HG03354 (cell line): ENCODE results near the gene SLC16A6.
"Not testable (repeated sequence)": the region's sequence is repeated elsewhere in the genome, so short reads cannot be mapped to it uniquely, and the experiment has no call there.

Experiments used
- ATAC-seq: cut with Tn5 transposase; IDR thresholded peaks from one replicate; pipeline ENCODE4 v1.9.1; 2021; ENCODE audit warnings: mild to moderate bottlenecking; ENCODE audit not compliant: unreplicated experiment, poor library complexity, severe bottlenecking

Gene SLC16A6, protein sequence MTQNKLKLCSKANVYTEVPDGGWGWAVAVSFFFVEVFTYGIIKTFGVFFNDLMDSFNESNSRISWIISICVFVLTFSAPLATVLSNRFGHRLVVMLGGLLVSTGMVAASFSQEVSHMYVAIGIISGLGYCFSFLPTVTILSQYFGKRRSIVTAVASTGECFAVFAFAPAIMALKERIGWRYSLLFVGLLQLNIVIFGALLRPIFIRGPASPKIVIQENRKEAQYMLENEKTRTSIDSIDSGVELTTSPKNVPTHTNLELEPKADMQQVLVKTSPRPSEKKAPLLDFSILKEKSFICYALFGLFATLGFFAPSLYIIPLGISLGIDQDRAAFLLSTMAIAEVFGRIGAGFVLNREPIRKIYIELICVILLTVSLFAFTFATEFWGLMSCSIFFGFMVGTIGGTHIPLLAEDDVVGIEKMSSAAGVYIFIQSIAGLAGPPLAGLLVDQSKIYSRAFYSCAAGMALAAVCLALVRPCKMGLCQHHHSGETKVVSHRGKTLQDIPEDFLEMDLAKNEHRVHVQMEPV

DNA sequence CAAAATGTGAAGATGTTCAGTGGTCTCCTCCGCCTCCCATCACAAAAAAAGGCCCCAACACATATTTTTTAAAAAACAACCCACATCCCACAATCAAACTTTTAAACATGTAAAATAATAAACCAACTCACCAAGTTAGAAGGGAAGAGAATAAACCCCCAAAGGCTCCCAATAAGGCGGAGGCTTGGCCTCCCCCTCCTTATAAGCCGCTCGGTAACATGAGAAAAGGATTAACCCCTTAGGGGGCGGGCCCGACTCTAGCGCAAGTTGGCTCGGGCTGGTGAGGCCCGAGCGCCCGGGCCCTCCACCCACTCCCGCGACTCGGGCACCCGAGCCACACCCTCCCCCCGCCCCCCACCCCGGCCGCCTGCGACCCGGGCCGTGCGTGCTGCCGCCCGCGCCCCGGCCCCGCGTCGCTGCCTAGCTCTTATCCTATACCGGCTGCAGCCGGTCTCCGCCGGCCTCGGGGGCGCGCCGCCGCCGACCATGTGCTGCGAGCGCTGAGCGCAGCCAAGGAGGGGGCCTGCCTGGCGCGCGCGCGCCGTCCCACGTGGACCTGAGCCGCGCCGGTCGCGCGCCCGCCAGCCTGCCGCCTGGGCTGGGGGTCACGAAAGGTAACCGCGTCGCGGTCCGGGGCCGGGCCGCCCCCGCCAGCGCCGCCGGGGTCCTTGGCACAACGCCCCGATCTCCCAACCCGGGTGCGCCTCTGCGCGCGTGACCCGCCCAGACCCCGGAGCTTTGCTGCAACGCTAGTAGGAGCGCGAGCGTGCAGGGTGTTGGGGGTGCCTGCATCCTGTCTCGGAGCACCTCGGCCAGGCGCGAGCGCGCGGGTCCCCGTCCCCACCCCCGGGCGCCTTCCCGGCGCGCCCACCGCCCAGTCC is at the start of gene SLC16A6, which contains the start of gene ARSG:
TSS of gene SLC16A6 (minus strand) at position 173 of the 881 bp plus-strand sequence. CDS start 12,807 bp downstream, outside the sequence.
TSS of gene ARSG (plus strand) at position 541 of the 881 bp plus-strand sequence. CDS start 15,999 bp downstream, outside the sequence.
- peak; percentile 55 for ATAC-seq

DNA sequence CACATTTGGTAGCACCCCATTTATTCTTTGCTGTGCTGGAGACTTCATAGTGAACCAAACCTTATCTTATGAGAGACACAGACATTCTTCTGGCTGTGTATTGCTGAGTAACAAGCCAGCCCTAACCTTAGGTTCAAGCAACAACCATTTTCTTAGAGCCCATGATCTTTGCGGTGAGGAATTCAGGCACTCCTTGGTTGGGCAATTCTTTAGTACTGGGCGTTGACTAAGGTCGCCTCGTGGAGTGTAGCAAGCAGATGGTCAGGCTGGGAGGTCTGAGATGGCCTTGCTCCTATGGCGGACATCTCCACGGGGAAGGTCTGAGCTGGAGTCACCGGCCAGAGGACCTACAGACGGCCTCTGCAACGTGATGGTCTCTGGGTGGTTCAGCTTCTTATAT is 43.5 kb upstream of the SLC16A6 start:
- no peak for ATAC-seq

DNA sequence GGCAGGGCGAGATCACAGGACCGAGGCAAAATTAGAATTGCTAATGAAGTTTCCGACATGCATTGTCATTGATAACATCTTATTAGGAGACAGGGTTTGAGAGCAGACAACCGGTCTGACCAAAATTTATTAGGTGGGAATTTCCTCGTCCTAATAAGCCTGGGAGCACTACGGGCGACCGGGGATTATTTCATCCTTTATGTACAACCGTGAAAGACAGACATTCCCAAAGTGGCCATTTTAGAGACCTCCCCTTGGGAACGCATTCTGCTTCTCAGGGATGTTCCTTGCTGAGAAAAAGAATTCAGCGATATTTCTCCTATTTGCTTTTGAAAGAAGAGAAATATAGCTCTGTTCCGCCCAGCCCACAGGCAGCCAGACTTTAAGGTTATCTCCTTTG is 41.0 kb upstream of the SLC16A6 start:
- not testable (repeated sequence) for ATAC-seq

DNA sequence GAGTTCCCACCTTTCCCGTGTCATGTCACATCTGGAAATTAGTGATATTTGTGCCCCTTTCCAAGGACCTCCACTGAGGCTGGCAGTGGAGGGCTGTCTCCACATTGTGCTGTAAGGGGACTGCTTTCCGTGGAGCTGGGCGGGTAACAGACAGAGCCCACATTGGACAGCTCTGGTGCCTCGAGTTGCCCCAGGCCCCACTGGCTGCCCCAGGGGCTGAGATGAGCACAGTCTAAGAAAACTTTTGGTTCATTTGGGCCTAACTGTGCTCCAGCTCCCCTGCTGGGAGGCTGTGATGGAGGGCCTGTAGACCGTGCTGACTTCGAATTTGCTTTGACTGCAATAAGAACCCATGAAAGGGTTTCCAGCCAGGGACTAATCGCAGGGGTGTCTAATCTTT is 38.4 kb upstream of the SLC16A6 start:
- ATAC-seq = no peak

DNA sequence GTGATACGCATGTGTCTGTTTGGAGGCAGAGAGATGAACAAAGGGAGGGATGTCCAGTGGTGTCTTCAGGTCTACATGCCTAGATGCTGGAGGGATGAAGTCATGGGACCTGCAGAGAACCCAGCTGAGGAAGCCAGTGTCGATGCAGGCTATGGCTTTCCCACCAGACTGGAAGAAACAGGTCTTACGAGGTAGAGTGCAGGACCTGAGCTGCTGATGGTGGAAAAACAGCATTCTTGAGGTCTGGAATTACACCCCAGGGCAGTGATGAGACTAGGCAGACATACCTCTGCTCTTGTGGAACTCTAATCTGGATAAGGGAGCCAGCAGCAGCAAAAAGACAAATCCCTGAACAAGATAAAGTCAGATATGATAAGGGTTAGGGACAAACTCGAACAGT is 37.7 kb upstream of the SLC16A6 start:
- no peak for ATAC-seq

DNA sequence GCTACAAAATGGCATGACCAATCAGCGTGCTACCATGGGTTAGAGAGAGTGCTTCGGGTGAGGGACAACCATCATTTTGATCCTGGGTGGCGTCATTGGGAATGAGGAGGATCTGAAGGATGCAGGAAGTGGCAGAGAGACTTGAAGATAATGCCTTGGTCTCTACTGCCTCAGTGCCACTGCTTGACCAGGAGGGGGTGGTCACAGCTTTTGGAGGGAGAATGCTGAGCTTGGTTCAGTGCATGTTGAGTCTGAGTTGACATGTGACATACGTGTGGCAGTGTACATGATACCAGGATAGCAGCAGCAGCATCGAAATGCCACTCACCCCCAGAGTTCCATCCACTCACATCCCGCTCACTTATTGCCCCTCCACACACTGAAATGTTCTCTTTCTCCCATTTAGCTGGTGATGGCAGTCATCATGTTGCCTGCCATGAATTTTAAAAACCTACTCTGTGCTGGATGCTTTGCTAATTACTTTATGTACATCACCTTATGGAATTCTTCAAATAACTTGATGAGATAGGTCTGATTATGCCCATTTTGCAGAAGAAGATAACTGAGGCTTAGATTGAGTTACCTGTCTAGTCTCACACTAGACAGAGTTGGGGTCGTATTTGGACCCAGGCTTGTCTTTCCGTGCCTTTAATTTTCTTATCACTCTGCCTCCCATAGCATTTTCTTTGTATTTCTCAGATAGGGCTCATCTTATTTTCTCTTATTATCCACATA is 37.1 kb upstream of the SLC16A6 start:
- ATAC-seq = no peak

DNA sequence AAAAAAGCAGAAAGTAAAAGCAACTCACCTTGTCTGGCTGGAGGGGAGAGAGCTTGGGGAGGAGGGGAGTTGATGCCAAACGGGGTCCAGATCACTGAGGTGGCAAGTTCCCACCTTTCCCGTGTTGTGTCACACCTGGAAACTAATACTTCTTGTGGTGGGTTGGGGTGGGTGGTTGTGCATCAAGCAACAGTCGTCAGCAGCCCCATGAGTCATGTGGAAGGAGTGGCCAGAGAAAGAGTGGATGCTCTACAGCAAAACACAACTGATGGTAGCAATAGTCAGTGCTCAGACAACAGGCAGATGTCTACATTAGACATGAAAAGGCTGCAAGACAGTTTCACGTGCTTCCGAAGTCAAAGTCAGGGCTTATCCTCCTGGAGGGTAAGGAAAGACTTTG is 35.8 kb upstream of the SLC16A6 start:
- ATAC-seq = no peak

DNA sequence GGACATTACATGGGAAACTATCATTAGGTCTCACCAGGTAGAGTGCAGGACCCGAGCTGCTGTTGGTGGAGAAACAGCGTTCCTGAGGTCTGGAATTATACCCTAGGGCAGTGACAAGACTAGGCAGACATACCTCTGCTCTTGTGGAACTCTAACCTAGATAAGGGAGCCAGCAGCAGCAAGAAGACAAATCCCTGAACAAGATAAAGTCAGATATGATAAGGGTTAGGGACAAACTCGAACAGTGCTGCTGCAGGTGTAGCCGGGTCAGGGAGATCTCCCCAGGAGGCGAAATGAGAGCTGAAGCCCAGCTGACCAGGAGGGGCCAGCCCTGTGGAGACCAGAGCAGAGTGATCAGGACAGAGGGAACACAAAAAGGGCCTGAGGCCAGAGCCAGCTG is 35.0 kb upstream of the SLC16A6 start:
- ATAC-seq = no peak

DNA sequence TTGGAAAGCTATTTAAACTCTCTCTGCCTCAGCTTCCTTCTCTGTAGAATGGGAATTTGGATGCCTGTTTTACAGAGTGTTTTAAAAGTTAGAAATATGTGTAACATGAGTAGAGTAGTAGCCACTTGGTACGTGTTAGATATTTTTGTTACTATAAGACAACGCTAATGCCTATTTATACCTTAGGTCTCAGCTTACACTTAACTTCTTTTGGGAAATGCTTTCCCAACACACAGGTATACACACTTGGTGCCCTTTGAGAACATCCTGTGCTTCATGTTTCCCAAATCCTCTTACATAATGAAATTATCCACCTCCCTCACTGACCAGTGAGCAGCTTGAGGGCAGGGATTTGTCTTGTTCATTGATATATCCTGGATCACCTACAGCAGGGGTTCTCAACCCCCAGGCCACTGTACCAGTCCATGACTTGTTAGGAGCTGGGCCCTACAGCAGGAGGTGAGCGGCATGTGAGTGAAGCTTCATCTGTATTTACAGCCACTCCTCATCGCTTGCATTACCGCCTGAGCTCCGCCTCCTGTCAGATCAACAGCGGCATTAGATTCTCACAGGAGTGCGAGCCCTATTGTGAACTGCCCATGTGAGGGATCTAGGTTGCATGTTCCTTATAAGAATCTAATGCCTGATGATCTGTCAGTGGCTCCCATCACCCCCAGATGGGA is 33.9 kb upstream of the SLC16A6 start:
- no peak for ATAC-seq

DNA sequence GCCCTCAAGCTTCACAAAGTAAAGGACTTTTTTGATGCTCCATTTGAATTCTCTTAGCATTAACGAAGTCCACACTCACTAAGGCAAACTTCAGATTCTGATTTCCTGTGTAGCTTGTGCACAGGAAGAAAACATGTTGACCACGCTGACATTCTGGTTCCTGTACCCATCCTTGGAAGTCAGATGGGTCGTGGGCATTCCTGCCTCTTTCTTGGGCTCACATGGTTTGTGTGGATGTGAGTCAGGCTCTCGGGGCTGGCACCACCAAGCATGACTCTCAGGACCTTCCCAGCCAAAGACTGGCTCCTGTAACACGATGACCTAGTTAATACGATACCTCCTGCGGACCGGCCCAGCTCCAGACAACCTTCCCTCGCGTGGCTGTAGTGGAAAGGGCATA is 33.2 kb upstream of the SLC16A6 start:
- no peak for ATAC-seq

DNA sequence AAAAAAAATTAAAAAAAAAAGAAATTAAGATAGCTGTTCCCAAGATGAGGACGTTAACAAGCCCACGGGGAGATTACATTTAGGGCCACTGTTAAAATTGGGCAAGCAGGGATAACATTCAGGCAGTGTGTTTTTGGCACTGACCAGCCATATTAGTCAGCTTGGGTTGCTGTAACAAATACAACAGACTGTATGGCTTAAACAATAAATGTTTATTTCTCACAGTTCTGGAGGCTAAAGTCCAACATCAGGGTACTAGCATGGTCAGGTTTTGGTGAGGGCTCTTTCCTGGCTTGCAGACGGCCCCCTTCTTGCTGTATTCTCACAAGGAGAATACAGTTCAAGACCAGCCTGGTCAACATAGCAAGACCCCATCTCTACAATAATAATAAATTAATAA is 31.7 kb upstream of the SLC16A6 start:
- ATAC-seq = no peak

DNA sequence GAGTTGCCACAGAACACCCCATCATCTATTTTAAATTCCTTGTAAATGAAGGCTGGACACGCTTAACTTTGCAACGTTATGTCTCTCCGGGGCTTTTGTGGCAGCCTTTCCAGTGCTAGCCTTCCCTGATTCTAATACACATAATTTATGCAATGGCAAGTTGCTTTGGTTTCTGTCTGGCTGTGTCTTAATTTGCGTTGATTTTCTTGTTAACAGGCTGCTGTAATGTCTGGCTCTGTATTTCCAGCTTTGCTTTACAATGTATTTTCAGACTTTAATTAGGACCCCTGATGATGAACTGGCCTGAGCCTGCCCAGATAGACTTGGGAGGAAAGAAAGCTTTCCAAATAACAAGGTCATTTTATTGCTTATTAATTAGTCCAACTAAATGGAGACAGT is 30.6 kb upstream of the SLC16A6 start:
- no peak for ATAC-seq

DNA sequence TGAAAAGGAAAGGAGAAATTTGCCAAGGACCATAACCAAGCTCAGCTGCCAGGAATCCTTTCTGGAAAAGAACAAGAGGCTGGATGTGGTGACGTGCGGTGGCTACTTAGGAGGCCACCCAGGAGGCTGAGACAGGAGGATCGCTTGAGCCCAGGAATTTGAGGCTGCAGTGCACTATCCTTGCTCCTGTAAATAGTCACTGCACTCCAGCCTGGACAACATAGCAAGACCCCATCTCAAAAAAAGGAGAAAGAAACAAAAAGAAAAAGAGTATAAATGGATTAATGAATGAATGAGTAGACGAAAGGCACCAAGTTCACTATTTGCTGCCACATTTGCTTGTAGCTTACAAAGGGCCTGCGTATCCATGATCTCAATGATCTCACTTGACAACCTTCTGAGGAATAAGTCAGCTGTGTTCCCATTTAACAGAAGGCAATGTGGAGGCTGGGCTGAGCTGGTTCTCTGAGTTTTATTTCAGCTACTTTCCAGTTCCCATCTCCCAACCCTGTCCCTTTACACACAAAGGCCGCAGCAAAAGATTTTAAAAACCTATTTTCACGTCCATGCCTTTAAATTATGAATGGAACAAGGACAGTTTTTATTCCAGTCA is 30.1 kb upstream of the SLC16A6 start:
- no peak for ATAC-seq

DNA sequence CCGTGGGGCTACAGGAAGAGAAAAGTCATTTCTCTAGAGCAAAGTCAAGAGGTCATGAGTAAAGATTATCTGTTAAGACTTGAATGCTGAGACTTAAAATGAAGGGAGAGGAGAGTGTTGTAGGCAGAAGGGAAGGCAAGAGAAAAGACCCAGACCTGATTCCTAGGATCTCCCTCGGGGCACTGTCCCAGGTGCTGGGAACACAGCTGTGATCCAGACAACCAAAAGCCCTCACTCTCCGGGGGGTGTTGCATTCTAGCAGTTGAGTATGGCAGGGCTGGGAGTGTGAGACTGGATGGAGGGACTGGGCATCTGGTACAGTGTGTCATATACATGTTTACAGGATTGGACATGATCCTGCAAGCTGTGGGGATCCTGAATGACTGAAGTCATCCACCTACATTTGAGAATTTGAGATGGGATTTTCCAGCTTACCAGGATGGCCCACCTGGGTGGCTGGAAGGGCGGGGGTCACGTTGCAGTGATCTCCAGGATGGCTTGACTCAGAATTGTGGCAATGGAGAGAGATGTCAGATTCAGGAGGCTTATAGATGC is 29.5 kb upstream of the SLC16A6 start:
- ATAC-seq = no peak

DNA sequence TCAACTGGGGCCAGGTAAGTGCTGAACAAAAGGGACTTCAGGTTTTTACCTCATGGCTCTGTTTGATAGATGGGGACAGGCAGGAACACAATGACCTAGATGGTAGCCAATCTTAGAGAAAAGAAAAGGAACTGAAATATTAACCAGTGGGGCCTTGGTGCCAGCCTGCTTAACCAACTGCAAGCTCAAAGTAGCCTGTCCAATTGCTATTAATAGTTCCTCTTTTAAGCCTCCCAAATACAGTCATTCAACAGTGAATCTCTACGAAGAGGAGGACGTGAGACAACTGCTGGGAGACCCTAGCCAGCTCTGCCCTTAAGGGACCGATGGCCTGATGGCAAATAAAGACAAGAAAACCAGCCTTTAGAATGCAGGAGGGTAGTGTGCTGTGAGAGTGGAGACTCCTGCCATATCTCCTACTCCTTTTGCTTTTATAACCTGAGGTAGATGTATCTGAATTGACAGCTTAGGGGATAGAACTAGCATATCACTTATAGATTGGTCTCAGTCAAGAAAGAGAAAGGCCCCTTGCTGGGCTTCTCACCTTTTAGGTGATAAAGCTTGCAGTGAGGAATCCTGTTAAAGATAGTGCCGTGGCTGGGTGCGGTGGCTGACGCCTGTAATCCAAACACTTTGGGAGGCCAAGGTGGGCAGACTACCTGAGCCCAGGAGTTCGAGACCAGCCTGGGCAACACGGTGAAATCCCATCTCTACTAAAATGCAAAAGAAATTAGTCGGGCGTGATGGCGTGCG is 28.7 kb upstream of the SLC16A6 start:
- no peak for ATAC-seq

DNA sequence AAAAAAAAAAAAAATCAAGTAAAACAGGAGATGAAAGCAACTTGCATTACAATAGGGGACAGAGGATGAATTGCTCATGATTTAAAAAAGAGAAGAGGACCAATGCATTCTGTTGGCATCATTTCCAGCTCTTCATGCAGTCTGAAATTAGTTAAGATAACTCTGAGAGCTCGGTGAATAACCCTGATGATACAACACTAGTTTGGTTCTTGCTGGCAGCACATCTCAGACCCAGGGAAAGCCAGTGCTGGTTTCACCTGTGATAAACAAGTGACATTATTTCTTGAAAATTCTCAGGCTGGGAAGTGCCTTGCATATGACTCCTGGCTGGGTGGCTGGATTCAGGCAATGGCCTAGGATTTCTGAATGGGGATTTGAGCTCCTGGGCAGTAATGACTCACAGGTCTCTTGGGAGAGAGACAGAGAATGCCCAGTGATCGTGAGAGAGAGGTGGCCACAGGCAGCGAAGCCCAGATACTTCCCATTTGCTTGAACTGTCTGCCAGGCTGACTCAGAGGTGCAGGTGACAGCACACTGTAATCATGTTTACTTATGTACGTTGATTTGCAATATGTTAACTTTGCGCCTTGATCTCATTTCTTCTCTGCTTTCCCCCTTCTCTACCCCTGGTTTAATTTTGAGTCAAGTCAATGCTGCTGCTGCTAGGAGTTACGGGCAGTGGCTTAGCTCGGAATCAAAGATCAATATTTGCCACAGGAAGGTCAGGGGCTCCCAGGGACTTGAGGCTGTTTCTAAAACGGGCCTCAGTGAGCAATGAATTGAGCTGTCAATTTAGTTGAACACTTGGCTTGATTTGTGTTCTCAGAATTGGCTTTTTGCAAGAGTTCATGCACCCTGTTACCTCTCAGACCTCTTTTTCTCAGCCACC is 27.4 kb upstream of the SLC16A6 start:
- ATAC-seq = no peak

DNA sequence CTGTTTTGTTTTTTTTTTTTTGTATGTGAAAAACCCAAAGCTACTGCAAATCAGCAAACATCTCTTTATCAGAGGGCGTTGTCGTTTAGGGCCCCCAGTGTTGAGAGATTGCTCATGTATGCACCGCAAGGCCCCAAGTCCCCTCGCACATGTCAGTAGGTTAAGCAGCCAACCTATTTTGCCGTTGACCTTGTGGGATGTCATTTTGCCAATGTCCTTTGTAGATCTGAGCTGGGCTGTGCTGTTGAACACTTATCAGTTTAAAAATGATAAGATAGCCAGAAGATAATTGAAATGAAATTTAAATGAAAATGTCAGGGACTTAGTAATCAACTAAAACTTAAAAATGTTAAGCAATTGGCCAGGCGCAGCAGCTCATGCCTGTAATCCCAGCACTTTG is 26.5 kb upstream of the SLC16A6 start:
- no peak for ATAC-seq
